NCI-H2107 treated with DMSO at 0.1 percent for 48 hours (cell line): ENCODE measurements around the gene STT3A.
"Not testable (repeated sequence)": the region's sequence is repeated elsewhere in the genome, so short reads cannot be mapped to it uniquely, and the experiment has no call there.

Experiments used
- DNase-seq: peaks from one replicate; lab custom pipeline; 2025; ENCODE audit not compliant: unreplicated experiment; lab: John Stamatoyannopoulos, UW

STT3A gene

DNA sequence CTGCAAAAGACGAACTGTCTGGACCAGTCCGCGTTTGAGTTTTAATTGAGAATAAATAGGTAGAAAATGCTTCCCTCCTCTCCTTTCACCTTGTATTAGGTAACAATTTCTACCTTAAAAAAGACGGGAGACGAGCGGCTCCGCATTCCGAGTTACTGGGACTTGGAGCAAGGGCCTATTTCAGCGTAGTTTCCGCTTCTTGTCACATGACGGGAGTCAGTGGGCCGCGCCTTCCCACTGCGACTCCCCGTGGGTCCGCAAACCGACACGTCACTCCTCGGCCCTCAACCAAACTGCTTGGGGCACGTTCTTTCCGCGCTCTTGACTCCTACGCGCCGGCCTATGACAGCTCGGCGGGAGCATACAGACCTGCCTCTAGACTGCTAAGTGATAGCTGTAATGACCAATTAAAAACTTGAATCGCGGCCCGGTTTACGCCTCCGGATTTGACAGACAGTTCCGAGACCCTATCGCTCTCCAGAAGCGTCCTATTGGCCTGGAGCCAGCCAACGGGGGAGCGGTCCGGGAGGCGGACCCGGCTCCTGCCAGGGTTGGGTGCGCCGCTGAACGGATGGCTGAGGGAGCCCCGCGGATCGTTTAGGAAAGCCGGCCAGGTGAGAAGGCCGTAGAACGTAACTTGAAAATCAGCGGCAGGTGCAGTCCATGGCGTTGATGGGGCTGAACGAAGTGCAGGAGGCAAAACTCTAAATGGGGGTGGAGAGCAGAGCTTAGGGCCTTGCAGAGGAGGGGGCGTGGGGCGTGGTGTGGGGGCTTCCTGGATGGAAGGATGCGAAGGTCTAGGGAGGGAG lies at the start of gene STT3A:
Gene STT3A (plus strand): TSS at position 548 of the 809 bp plus-strand sequence. CDS start 3,064 bp downstream, outside the sequence.
- DNase-seq: peak; percentile 91

- no peak for DNase-seq
Observed at GRCh38 chr11:125550780-125551179, 41.9 kb upstream of the STT3A start.

- no peak for DNase-seq
Observed at GRCh38 chr11:125551835-125552342, 40.8 kb upstream of the STT3A start.

- DNase-seq: no peak
Observed at GRCh38 chr11:125552927-125553326, 39.7 kb upstream of the STT3A start.

- DNase-seq: no peak
Observed at GRCh38 chr11:125553357-125553756, 39.3 kb upstream of the STT3A start.

DNA sequence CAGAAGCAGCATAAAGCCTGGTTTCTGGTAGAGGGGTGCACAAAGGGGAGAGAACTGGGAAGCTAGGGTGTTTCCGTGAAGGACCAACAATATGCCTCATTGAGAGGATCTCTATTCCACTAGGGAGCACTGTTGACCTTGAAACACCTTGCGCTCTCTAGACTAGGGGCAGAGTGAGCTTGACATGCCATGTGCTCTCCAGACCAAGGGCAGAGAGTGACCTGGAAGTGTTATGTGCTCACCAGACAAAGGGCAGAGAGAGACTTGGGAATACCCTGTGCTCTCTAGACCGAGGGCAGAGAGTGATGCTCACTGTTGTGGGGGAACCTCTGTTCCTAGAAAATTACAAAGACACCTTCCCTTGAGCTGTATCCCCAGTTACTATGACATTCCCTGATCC lies 38.6 kb upstream of the STT3A start:
- DNase-seq: no peak

GRCh38 chr11:125559888-125560287 lies 32.8 kb upstream of the STT3A start:
- no peak for DNase-seq

- DNase-seq: no peak
Observed at GRCh38 chr11:125561924-125562323, 30.7 kb upstream of the STT3A start.

DNA sequence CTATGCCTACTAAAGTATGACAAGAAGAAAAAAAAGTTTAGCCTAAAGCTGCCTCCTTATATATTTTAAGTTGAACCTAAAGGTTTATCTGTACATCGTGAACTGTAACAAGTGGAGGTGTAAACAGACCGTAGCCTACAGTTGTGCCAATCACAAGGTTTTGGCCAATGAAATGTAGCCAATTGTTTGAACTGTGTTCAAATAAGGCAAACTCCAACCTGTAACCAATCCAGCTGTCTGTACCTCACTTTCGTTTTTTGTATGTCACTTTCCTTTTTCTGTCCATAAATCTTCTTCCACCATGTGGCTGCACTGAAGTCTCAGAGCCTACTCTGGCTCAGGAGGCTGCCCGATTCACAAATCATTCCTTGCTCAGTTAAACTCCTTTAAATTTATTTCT lies 30.2 kb upstream of the STT3A start:
- no peak for DNase-seq

- no peak for DNase-seq
Observed at GRCh38 chr11:125564357-125564756, 28.3 kb upstream of the STT3A start.

- DNase-seq: no peak
Observed at GRCh38 chr11:125566235-125566634, 26.4 kb upstream of the STT3A start.

DNA sequence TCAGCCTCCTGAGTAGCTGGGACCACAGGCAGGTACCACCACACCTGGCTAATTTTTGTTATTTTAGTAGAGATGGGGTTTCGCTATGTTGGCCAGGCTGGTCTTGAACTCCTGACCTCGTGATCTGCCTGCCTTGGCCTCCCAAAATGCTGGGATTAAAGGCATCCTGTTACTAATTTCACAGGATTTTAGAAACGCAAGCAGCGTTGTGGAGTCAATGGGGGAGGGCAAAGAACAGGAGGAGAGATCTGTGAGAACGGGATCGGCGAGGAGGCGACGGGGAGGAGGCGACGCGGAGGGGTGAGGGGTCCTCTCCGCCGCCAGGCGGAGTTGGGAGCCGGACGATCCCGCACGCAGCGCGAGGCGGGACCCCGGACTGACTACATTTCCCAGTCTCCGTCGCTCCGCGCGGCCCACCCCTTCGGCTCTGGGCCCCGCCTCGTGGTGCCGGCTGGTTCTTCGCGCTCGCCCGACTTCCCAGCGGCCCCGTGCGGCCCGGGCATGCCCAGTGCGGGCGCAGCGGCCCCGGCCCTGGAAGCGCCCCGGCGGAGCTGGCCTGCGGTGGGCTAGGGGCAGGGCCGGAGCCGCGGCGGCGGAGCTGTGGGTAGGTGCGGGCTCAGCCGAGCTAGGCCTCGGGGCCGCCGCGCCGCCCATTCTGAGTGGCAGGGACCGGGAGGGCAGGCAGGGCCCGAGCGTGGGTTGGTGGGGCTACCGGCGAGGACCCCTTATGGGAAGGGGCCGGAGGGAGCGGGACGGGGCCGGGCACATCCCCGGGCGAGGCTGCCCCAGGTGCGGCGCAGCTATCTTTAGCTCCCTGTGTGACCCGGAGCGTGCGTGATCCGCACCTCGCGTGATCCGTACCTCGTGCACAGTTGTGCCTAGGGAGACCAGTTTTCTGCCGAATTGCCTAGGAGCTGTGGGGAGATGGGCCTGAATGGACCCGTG lies 23.4 kb upstream of the STT3A start, which contains the start of gene EI24:
Gene EI24 (plus strand): TSS at position 508 of the 945 bp plus-strand sequence. CDS start 3,051 bp downstream, outside the sequence.
- DNase-seq: no peak

DNA sequence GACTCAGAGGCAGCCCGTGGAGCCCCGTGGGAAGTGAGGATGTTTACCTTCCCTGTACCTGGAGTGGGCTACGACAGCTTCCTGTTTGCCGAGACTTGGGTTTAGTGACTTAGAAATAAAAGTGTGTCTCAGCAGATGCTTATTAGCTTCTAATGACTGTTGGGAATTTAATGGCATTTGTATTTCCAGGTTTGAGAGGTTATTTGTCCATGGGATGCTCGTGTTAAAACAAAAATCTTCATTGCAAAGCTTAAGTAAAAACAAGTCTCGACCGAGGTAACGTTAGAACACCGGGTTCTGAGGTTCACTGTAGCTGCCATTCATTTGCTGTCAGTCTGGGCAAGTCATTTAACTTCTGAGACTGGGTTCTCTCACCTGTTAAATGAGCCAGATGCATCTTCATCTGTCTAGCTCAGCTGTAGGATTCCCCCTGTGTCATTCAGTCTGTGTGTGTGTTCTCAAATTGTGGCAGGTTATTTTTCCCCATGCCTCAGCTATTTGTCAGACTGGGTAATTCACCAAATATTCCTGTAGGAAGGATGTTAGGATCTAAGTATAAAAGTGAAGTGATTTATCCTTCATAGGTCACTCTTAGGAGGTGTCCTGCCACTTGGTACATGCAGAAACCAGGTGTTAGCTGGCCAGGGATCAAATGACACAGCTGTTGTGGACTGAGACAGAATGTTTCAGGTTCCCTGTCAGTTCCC lies 22.6 kb upstream of the STT3A start:
- DNase-seq: peak; percentile 6

GRCh38 chr11:125570952-125571351 lies 21.7 kb upstream of the STT3A start:
- no peak for DNase-seq

GRCh38 chr11:125572916-125573315 lies 19.7 kb upstream of the STT3A start:
- DNase-seq: no peak

DNA sequence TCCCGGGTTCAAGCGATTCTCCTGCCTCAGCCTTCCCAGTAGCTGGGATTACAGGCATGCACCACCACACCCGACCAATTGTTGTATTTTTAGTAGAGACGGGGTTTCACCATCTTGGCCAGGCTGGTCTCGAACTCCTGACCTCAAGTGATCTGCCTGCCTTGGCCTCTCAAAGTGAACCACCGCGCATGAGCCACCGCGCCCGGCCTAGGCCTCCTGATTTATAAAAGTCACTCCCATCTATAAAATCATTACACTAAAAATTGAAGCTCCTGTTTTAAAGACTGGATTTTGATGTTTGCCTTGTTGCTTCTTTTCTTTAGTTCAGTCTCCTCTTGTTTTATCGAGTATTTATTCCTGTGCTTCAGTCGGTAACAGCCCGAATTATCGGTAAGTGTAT lies 15.5 kb upstream of the STT3A start:
- not testable (repeated sequence) for DNase-seq

- DNase-seq: no peak
Observed at GRCh38 chr11:125578783-125579182, 13.9 kb upstream of the STT3A start.

DNA sequence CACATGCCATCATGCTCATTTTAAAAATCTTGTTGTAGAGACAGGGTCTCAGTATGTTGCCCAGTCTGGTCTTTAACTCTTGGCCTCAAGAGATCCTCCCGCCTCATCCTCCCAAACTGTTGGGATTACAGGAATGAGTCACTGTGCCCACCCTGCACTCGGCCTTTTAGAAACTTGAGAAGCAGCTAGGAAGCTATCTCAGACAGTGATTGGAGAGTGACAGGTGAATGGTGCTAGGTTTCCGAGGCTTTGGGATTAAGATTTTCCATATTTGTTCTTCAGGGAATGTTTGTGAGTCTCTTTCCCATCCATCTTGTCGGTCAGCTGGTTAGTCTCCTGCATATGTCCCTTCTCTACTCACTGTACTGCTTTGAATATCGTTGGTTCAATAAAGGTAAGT lies 12.8 kb upstream of the STT3A start:
- no peak for DNase-seq

DNA sequence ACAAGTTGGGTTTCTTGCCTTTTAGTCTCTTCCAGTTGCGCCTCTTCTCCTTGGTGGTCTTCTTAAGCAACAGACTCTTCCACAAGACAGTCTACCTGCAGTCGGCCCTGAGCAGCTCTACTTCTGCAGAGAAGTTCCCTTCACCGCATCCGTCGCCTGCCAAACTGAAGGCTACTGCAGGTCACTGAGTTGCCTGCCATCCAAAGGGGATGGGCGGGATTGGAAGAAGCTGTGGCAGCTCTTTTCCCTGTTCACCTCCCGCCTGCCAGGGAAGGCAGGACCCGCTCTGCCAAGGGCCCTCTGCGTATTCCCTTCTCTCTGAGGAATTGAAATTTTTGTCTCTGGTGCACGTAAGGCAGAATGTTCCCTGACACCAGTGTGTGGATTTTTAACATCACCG lies 9.2 kb upstream of the STT3A start:
- no peak for DNase-seq

DNA sequence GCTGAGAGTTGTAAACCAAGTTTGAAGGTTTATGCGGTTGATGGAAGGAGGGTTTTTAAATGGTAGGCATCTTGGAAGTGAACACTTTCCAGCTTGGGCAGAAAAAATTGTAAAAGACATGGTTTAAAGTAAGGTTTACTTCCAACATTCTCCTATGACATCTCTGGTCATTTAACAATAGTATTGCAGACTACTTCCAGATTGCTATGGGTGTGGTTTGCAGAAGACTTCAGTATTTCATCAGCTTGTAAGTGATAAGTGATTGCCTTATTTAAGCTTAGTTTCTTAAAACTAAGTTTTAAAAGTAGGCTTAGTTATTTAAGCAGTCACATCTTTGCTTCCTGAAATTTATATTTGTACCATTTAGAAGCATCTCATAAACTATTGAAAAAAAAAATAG lies 7.2 kb upstream of the STT3A start:
- DNase-seq: no peak

DNA sequence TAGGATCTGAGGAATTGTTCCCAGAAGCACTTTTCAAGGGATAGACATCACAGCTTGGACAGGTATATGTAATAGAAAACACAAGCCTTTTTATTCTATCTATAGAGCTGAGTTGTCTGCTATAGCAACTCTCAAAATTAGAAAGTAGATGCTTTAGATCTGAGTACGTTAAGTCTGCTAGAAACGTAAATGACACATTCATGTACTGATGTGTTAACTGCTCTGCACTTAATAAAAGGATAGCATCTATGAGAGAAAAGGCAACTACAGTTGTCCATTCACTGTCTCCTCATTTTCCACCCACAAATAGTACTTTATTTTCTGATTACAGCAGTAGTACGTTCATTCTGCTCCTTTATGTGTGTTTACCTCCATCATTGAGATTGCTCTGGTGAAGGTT lies 6.0 kb upstream of the STT3A start:
- DNase-seq: no peak
